Measurements from ENCODE around the gene CNGA2. TPM values are rescaled to one million over a fixed set of nuclear protein-coding genes. Genes with fewer than 3 reads are reported as not detected.

The CNGA2 gene
- total RNA-seq, 2 donors from 2014 or later = not detected

DNA sequence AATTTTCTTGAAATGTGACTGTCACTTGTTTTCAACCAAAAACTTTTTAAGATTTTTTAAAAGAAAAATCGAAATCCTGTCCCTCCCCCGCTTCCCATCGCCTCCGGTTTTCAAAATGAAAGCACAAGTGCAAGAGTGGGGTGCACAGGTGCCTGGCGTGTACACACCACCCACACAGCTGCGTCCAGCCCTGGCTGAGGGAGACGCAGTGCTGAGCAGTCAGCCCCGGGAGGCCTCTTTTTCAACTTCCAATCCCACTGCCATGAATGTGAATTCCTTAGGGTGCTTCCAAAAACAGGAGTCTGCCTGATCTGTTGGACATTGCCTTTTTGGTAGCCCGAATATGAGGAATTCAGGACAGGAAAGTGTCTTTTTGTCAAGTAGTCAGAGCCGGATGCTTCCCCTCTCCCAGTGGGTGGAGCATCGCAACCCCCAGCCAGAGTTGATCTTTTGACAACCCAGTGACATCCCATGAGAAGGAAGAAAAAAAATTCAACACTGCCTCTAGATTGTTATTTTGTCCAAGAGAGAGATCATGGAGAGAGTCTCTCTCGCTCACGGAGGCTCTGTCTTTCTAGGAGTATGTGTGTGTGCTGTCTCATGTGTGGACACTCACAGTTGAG lies 30.4 kb upstream of the CNGA2 start:
- Histone ChIP-seq H3K9me3 (no peaks in the 10 kb centered on the region), H3K27me3 (no peaks in the 10 kb centered on the region), H3K36me3 (no peaks in the 10 kb centered on the region), H3K4me3 (peak overlapping the region in 1 of 2 donors; percentile 29), H3K27ac (peak overlapping the region in 1 of 2 donors; percentile 27), H3K4me1 (no peaks in the 10 kb centered on the region)
- TF ChIP-seq, protein P1, sequence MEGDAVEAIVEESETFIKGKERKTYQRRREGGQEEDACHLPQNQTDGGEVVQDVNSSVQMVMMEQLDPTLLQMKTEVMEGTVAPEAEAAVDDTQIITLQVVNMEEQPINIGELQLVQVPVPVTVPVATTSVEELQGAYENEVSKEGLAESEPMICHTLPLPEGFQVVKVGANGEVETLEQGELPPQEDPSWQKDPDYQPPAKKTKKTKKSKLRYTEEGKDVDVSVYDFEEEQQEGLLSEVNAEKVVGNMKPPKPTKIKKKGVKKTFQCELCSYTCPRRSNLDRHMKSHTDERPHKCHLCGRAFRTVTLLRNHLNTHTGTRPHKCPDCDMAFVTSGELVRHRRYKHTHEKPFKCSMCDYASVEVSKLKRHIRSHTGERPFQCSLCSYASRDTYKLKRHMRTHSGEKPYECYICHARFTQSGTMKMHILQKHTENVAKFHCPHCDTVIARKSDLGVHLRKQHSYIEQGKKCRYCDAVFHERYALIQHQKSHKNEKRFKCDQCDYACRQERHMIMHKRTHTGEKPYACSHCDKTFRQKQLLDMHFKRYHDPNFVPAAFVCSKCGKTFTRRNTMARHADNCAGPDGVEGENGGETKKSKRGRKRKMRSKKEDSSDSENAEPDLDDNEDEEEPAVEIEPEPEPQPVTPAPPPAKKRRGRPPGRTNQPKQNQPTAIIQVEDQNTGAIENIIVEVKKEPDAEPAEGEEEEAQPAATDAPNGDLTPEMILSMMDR (IDR thresholded peaks at IDR 0.05) = no peak
- no peak for DNase-seq (ENCODE audit: low spot score)

DNA sequence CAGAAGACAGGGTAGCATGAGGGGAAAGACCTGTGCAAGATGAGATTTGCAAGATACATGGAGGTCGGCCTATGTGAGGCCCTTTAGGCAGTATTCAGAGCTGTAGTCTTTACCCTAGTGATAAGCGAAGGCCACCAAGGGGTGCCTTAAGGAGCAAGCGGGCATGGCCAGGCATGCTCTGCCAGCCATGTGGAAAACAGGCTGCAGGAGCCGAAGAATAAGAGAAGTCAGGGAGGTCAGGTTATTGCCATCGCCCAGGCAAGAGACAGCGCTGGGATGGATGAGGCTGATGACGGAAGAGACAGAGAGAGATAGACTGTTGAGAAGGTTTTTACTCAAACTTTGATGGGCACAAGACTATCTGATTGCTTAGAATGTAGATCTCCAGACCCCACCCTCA lies 25.7 kb upstream of the CNGA2 start:
- TF ChIP-seq, protein P1 (IDR thresholded peaks at IDR 0.05) = no peak
- Histone ChIP-seq H3K27me3 (no peaks in the 10 kb centered on the region), H3K9me3 (no peaks in the 10 kb centered on the region), H3K4me3 (no peak overlapping the region), H3K4me1 (no peaks in the 10 kb centered on the region), H3K27ac (no peak overlapping the region), H3K36me3 (no peaks in the 10 kb centered on the region)
- DNase-seq (ENCODE audit: low spot score) = no peak

DNA sequence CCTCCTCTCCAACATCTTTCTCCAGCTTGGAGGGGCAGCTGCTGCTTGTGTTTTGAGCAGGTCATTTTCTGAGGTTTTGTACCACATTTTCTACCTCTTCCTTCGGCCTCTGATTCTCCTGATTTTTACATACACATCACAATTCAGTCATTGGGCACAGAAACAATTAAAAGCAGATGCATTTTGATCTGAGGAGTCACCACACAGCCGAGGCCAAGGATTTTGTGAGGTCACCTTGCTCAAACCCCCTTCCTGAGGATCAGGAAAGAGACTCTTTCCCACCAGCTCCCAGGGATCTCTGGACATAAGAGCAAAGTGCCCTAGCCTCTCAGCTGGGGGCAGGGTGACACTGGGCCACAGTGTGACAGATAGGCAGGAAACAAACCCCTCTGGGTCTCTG lies 24.1 kb upstream of the CNGA2 start:
- TF ChIP-seq, protein P1 (IDR thresholded peaks at IDR 0.05) = no peak
- Histone ChIP-seq H3K36me3 (no peaks in the 10 kb centered on the region), H3K9me3 (no peaks in the 10 kb centered on the region), H3K27ac (no peak overlapping the region), H3K4me1 (no peaks in the 10 kb centered on the region), H3K4me3 (no peak overlapping the region), H3K27me3 (no peaks in the 10 kb centered on the region)
- DNase-seq (ENCODE audit: low spot score) = no peak

DNA sequence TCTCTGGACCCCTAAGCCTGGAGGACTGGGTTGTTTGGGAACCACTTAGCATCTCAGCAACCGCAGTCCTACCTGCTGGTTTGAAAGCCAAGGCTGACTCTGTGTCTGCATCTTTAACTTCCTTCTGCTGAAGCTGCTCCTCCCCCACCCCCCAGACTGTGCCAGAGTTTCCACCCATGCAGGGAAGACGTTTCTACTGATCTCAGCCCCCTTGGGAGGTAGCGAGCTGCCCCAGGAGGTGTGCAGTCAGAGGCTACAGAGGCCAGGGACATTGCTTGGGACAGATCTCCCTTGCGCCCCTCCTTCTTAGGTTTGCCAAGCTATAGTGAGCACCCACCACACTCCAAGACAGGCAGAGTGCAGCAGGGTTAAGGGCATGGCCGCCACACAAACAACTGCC lies 23.4 kb upstream of the CNGA2 start:
- H3K9me3 ChIP-seq = no peaks in the 10 kb centered on the region
- no peak for DNase-seq (ENCODE audit: low spot score)
- no peak overlapping the region for H3K27ac ChIP-seq
- no peaks in the 10 kb centered on the region for H3K4me1 ChIP-seq
- H3K36me3 ChIP-seq = no peaks in the 10 kb centered on the region
- H3K4me3 ChIP-seq = no peak overlapping the region
- no peaks in the 10 kb centered on the region for H3K27me3 ChIP-seq
- TF ChIP-seq, protein P1 (IDR thresholded peaks at IDR 0.05) = no peak

DNA sequence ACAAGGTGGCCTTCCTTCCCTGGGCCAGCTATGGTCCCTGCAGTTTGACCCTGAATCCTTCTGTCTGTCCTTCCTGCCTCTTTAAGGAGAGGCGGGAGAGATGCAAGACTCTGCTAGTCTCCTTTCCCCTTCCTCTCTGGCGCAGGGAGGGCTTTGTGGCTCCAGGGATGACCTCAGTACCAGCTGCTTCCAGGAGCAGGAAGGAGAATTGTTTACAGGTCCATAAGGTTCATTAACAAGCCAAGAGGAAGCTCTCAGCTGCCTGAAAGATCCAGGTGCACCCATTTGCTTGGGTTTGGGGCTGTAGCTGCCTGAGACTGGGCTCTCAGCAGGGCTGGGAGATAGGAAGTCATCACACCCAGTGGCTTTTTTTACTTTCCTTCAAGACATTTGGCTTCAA lies 22.8 kb upstream of the CNGA2 start:
- DNase-seq (ENCODE audit: low spot score) = no peak
- H3K4me3 ChIP-seq = no peak overlapping the region
- TF ChIP-seq, protein P1 (IDR thresholded peaks at IDR 0.05) = no peak
- H3K27me3 ChIP-seq = no peaks in the 10 kb centered on the region
- no peaks in the 10 kb centered on the region for H3K9me3 ChIP-seq
- H3K36me3 ChIP-seq = no peaks in the 10 kb centered on the region
- no peaks in the 10 kb centered on the region for H3K4me1 ChIP-seq
- H3K27ac ChIP-seq = no peak overlapping the region

DNA sequence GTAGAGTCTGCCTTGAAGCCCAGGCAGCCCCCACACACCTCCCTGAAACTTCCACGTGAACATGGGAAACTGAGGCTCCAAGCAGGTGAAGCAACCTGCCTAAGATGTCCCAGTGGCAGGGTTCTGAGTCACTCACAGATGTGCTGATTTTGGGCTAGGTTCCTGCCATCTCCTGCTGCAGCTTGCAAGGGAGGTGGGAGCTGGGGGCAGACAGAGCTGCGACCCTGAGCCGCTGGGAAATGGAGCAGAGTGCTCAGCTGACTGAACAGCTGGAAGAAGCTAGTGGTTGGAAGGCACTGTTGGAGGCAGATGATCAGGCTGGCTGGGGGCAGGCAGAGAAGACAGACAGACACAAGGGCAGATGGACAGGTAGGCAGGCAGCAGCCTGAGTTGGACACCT lies 22.3 kb upstream of the CNGA2 start:
- Histone ChIP-seq H3K36me3 (no peaks in the 10 kb centered on the region), H3K4me1 (no peaks in the 10 kb centered on the region), H3K4me3 (no peak overlapping the region), H3K27ac (no peak overlapping the region), H3K9me3 (no peaks in the 10 kb centered on the region), H3K27me3 (no peaks in the 10 kb centered on the region)
- TF ChIP-seq, protein P1 (IDR thresholded peaks at IDR 0.05) = no peak
- DNase-seq (ENCODE audit: low spot score) = no peak
